ENCODE results near the gene TMX4. TPM values are rescaled to one million over a fixed set of nuclear protein-coding genes. Genes with fewer than 3 reads are reported as not detected.

TMX4 gene
- total RNA-seq, 1 donor from 2014 or later: 18.8 TPM

DNA sequence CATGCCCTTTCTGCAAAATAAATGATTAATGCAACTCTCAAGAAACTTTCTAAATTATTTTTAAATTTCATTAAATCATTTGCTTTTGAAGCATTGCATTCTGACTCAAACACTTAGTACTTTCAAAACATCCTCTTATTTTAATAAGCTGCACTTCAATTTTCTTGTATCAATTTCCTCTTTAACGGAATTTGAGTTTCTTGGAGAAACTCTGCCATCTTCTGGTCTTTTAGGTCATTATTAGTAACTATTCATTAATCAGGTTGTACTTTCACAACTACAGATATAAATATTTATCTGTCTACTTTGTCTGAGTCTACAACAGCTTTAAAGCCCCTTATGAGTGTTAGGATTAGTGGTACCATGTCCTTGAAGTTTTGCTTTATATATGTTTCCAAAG is 30.2 kb downstream of the TMX4 start:
- TF ChIP-seq, protein P1, sequence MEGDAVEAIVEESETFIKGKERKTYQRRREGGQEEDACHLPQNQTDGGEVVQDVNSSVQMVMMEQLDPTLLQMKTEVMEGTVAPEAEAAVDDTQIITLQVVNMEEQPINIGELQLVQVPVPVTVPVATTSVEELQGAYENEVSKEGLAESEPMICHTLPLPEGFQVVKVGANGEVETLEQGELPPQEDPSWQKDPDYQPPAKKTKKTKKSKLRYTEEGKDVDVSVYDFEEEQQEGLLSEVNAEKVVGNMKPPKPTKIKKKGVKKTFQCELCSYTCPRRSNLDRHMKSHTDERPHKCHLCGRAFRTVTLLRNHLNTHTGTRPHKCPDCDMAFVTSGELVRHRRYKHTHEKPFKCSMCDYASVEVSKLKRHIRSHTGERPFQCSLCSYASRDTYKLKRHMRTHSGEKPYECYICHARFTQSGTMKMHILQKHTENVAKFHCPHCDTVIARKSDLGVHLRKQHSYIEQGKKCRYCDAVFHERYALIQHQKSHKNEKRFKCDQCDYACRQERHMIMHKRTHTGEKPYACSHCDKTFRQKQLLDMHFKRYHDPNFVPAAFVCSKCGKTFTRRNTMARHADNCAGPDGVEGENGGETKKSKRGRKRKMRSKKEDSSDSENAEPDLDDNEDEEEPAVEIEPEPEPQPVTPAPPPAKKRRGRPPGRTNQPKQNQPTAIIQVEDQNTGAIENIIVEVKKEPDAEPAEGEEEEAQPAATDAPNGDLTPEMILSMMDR (IDR thresholded peaks at IDR 0.05; ENCODE audit: insufficient read depth, low read length, poor library complexity, severe bottlenecking): no peak
- no peaks in the 10 kb centered on the region for H3K27me3 ChIP-seq (ENCODE audit: control insufficient read depth, insufficient read depth, low read length)

DNA sequence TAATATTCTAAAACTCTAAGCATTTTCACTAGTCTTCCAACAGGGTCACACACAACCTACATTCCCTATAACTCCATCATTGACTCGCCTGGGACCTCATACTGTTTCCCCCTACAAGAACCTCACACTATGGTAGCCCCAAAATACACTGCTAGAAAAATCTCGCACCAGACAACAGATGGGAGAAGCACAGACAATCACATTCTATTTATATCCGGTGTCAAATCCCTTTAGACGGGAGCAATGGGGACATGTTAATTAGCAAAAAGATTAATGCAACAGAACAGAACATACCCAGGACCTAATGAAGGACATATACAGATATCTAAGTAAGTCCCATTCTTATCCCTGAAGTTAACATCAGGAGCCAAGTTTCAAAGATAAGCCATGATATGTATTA is 33.6 kb downstream of the TMX4 start:
- H3K4me3 ChIP-seq (ENCODE audit: low read depth, low read length): no peak overlapping the region
- H3K36me3 ChIP-seq (ENCODE audit: control insufficient read depth, insufficient read depth, low read length): no peaks in the 10 kb centered on the region
- TF ChIP-seq, protein P1 (IDR thresholded peaks at IDR 0.05; ENCODE audit: insufficient read depth, low read length, poor library complexity, severe bottlenecking): no peak
- H3K27me3 ChIP-seq (ENCODE audit: control insufficient read depth, insufficient read depth, low read length): no peaks in the 10 kb centered on the region
- DNase-seq (ENCODE audit: low read depth): no peak

More for the DNA sequence above, 30.2 kb downstream of the TMX4 start:
- no peak for DNase-seq (ENCODE audit: low read depth)
- Histone ChIP-seq H3K36me3 (ENCODE audit: control insufficient read depth, insufficient read depth, low read length) (no peaks in the 10 kb centered on the region), H3K4me3 (ENCODE audit: low read depth, low read length) (no peak overlapping the region)

DNA sequence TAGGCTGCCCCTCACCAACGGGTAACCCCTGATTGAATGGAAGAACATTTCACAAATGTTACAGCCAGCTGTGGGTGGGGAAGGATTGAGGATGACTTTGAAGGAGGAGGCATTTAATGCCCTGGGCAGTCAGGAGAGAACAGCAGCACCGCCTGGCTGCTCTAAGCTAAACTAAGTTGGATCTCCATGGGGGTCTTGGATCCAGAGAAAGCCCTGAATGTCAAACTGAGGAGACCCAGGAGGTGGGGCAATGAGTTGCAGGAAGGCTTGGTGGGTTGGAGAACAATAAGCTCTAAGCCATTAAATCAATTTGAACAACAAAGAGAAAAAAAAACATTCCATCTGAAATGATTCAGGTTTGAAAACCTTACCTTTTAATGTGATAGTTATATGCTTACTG is 35.4 kb downstream of the TMX4 start:
- no peak for DNase-seq (ENCODE audit: low read depth)
- Histone ChIP-seq H3K36me3 (ENCODE audit: control insufficient read depth, insufficient read depth, low read length) (no peaks in the 10 kb centered on the region), H3K4me3 (ENCODE audit: low read depth, low read length) (no peak overlapping the region), H3K27me3 (ENCODE audit: control insufficient read depth, insufficient read depth, low read length) (no peaks in the 10 kb centered on the region)
- TF ChIP-seq, protein P1 (IDR thresholded peaks at IDR 0.05; ENCODE audit: insufficient read depth, low read length, poor library complexity, severe bottlenecking): no peak

DNA sequence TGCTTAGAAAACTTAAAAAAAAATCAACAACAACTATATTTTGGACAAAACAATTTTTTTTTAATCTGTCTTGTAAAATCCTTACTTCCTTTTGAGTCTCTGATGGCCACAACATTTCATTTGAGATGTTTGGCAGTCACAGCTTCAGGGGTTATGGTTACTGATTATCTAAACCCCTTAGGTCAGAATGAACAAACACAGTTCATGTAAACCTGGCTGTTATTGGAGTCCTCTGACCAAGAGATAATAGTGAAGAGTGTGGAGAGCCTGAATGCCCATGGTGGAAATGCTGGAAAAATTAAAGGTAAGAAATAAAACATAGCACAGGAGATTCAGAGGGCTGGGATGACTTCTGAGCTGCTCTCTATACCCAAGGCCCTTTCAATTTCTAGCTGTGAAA is 38.2 kb downstream of the TMX4 start:
- Histone ChIP-seq H3K27me3 (ENCODE audit: control insufficient read depth, insufficient read depth, low read length) (no peaks in the 10 kb centered on the region), H3K36me3 (ENCODE audit: control insufficient read depth, insufficient read depth, low read length) (no peaks in the 10 kb centered on the region), H3K4me3 (ENCODE audit: low read depth, low read length) (no peak overlapping the region)
- no peak for DNase-seq (ENCODE audit: low read depth)
- TF ChIP-seq, protein P1 (IDR thresholded peaks at IDR 0.05; ENCODE audit: insufficient read depth, low read length, poor library complexity, severe bottlenecking): no peak

DNA sequence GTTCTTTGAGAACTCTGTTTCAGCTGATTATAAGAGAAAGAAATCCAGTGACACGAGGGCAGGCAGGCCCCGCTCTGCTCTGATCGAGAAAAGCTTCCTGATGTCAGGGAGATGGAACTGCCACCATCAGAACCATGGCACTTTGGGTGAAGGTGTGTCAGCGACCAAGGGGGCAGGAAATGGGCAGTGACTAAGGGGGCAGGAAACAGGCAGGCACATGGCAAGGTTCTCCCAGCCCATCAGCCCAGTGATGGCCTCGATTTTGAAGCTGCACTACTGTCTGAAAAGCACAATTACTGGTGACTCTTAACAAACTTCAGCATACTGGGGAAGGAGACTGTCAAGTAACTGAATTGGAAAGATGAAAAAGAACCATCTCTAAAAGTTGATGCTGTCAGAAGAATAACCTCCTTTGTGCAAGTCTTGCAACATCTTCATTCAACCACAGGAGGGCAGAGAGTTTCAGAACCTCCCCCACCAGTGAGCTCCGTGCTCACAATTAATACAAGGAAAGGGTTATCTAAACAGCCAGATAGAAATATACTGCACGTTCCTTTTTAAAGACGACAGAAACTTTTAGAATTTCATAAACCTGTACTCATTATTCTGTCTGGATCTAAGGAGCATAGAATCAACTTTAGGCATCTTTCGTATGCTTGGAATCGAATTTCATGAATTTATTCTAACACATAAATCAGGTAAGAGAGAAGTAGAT is 39.1 kb downstream of the TMX4 start:
- H3K36me3 ChIP-seq (ENCODE audit: control insufficient read depth, insufficient read depth, low read length): no peaks in the 10 kb centered on the region
- DNase-seq (ENCODE audit: low read depth): no peak

More for the DNA sequence above, 39.1 kb downstream of the TMX4 start:
- TF ChIP-seq, protein P1 (IDR thresholded peaks at IDR 0.05; ENCODE audit: insufficient read depth, low read length, poor library complexity, severe bottlenecking): peak; percentile 63
- H3K27me3 ChIP-seq (ENCODE audit: control insufficient read depth, insufficient read depth, low read length): no peaks in the 10 kb centered on the region
- H3K4me3 ChIP-seq (ENCODE audit: low read depth, low read length): no peak overlapping the region
